Lower leg skin (tissue), 3 donors: ENCODE measurements around the gene SRRM4.

ENCODE experiments used
- CTCF ChIP-seq, 3 donors: fragments of 450-650 bp; IDR thresholded peaks; one replicate each; pipeline ENCODE4 v1.5.1; 2016; ENCODE audit warnings: antibody characterized with exemption in 3 of 3, mild to moderate bottlenecking in 3 of 3, moderate library complexity in 2 of 3
- POLR2A ChIP-seq, 2 donors: fragments of 450-650 bp; IDR thresholded peaks; one replicate each; pipeline ENCODE4 v1.6.1; 2016 to 2017; ENCODE audit warnings: antibody characterized with exemption in 2 of 2, mild to moderate bottlenecking in 1 of 2, moderate library complexity in 1 of 2

- no peak for TF ChIP-seq CTCF (IDR thresholded peaks at IDR 0.05)
- TF ChIP-seq POLR2A (IDR thresholded peaks at IDR 0.05), result no peak
Observed at GRCh38 chr12:119069147-119069642, 87.9 kb downstream of the SRRM4 start.
